ENCODE measurements around the gene FAM124A.

- TF ChIP-seq CTCF (conservative IDR thresholded peaks at IDR 0.05; ENCODE audit: low read depth in 2 of 2): no peak
- TF ChIP-seq EZH2 (IDR thresholded peaks at IDR 0.05; ENCODE audit: low read depth, unreplicated experiment): no peak
- no peak for TF ChIP-seq POLR2AphosphoS5 (IDR thresholded peaks at IDR 0.05; ENCODE audit: low read depth)
- TF ChIP-seq ETS1 (IDR thresholded peaks at IDR 0.05): no peak
- no peak for TF ChIP-seq EZH2phosphoT487 (IDR thresholded peaks at IDR 0.05; ENCODE audit: unreplicated experiment)
- no peak for TF ChIP-seq REST (IDR thresholded peaks at IDR 0.05; ENCODE audit: unreplicated experiment)
- TF ChIP-seq CREB1 (CRISPR knock-in tag; IDR thresholded peaks at IDR 0.05; ENCODE audit: low read depth): no peak
- TF ChIP-seq NANOG (IDR thresholded peaks at IDR 0.05; ENCODE audit: borderline replicate concordance): no peak
- TF ChIP-seq JUNB (IDR thresholded peaks at IDR 0.05; ENCODE audit: unreplicated experiment): no peak
- TF ChIP-seq STAT1 (IDR thresholded peaks at IDR 0.05; ENCODE audit: unreplicated experiment): no peak
Observed at GRCh38 chr13:51234676-51235075, 12.5 kb downstream of the FAM124A start.
